H1 (cell line): ENCODE results near the gene PSMD6. TPM values are rescaled to one million over a fixed set of nuclear protein-coding genes. Genes with fewer than 3 reads are reported as not detected.

Experiments
- CTCF ChIA-PET: fragments of 300-600 bp; sonication (Branson Sonifier 250); formaldehyde crosslinking; loops from one replicate; lab custom pipeline; 2021; ENCODE audit not compliant: partially characterized antibody; lab: Charles Lee
- POLR2A ChIA-PET: fragments of 300-600 bp; sonication (Branson Sonifier 250); formaldehyde crosslinking; loops from one replicate; lab custom pipeline; 2021; ENCODE audit warnings: inconsistent platforms; ENCODE audit not compliant: partially characterized antibody; lab: Charles Lee
- DNase-seq, 2 experiments: peaks; one replicate each; pipeline versions ENCODE4 v3.0.0 to v3.0.0-alpha.2; 2010 to 2022; ENCODE audit warnings: low spot score in 2 of 2, low read depth in 1 of 2, mixed read lengths in 1 of 2
- FAIRE-seq: peaks from 2 replicates; lab custom pipeline; 2011; peaks lifted over from hg19 to GRCh38; lab: Jason Lieb, UNC
- H2AFZ ChIP-seq: 2 replicates; pipeline ENCODE4 v1.8.1; 2012; ENCODE audit warnings: low read length, inconsistent platforms
- H2AK5ac ChIP-seq: 2 replicates; pipeline ENCODE4 v1.6.1; 2013; ENCODE audit warnings: low read depth, low read length
- H2BK120ac ChIP-seq: replicated peaks from 2 replicates; pipeline ENCODE3; 2013; ENCODE audit warnings: low read depth, low read length, inconsistent platforms
- H2BK12ac ChIP-seq: 2 replicates; pipeline ENCODE4 v1.6.1; 2013; ENCODE audit warnings: low read depth, low read length
- H2BK15ac ChIP-seq: 2 replicates; pipeline ENCODE4 v1.6.1; 2013; ENCODE audit warnings: low read length
- H2BK20ac ChIP-seq: 2 replicates; pipeline ENCODE4 v1.6.1; 2013; ENCODE audit warnings: low read length
- H2BK5ac ChIP-seq: 2 replicates; pipeline ENCODE4 v1.6.1; 2013; ENCODE audit warnings: low read depth, low read length
- H3K14ac ChIP-seq: 2 replicates; pipeline ENCODE4 v1.6.1; 2013; ENCODE audit warnings: inconsistent platforms; ENCODE audit not compliant: insufficient read length
- H3K18ac ChIP-seq: 2 replicates; pipeline ENCODE4 v1.6.1; 2013; ENCODE audit warnings: low read length; ENCODE audit errors: extremely low read depth
- H3K23ac ChIP-seq: 2 replicates; pipeline ENCODE4 v1.6.1; 2013; ENCODE audit warnings: inconsistent platforms; ENCODE audit not compliant: insufficient read length
- H3K23me2 ChIP-seq: 2 replicates; pipeline ENCODE4 v1.6.1; 2013; ENCODE audit warnings: low read depth, low read length
- H3K27ac ChIP-seq: 2 replicates; pipeline ENCODE4 v1.6.1; 2011; ENCODE audit warnings: low read depth, low read length, inconsistent platforms
- H3K27me3 ChIP-seq, 4 experiments: replicated peaks in 1 of 4; 1 replicate in 1 of 4; 2 replicates in 3 of 4; pipeline versions ENCODE4 v1.6.1 to v1.8.1; 2011 to 2013; ENCODE audit warnings: low read length in 3 of 4, mild to moderate bottlenecking in 3 of 4, inconsistent platforms in 2 of 4, mixed read lengths in 2 of 4, moderate library complexity in 1 of 4; ENCODE audit not compliant: control insufficient read depth in 3 of 4, insufficient read depth in 3 of 4; ENCODE audit errors: extremely low read depth in 1 of 4
- H3K36me3 ChIP-seq, 4 experiments: 2 replicates each; pipeline versions ENCODE4 v1.6.1 to v1.8.1; 2011 to 2013; ENCODE audit warnings: mild to moderate bottlenecking in 4 of 4, low read length in 3 of 4, moderate library complexity in 2 of 4, control low read depth in 1 of 4, inconsistent platforms in 1 of 4; ENCODE audit not compliant: insufficient read depth in 4 of 4, control insufficient read depth in 2 of 4
- H3K4ac ChIP-seq: replicated peaks from 2 replicates; pipeline ENCODE3; 2013; ENCODE audit warnings: low read length, low read depth, mixed read lengths, inconsistent platforms; ENCODE audit not compliant: insufficient read length
- H3K4me1 ChIP-seq, 4 experiments: replicated peaks in 1 of 4; 1 replicate in 1 of 4; 2 replicates in 3 of 4; pipeline versions ENCODE4 v1.6.1 to v1.8.1; 2011 to 2013; ENCODE audit warnings: low read length in 3 of 4, inconsistent platforms in 2 of 4, mixed read lengths in 1 of 4; ENCODE audit not compliant: insufficient read depth in 4 of 4, control insufficient read depth in 3 of 4
- H3K4me2 ChIP-seq, 2 experiments: 2 replicates each; pipeline versions ENCODE4 v1.6.1 to v1.8.1; 2011 to 2013; ENCODE audit warnings: low read depth in 2 of 2, low read length in 2 of 2, control low read depth in 1 of 2, inconsistent platforms in 1 of 2, mild to moderate bottlenecking in 1 of 2; ENCODE audit not compliant: insufficient read depth in 1 of 2
- H3K4me3 ChIP-seq, 4 experiments: fragments of 200-600, 300-600 bp in 1 of 4; sonication (generic), shearing (Covaris generic), sonication (Bioruptor Twin) in 1 of 4; 2 replicates each; pipeline versions ENCODE4 v1.5.1 to v1.8.1; 2011 to 2016; ENCODE audit warnings: low read length in 4 of 4, low read depth in 3 of 4, control low read depth in 2 of 4, inconsistent platforms in 2 of 4, mild to moderate bottlenecking in 2 of 4, mixed read lengths in 1 of 4, moderate library complexity in 1 of 4; ENCODE audit not compliant: insufficient read depth in 2 of 4; ENCODE audit errors: extremely low read depth in 1 of 4
- H3K56ac ChIP-seq: replicated peaks from 2 replicates; pipeline ENCODE3; 2013; ENCODE audit warnings: low read depth, mild to moderate bottlenecking, mixed read lengths, low read length, inconsistent platforms; ENCODE audit not compliant: insufficient read length
- H3K79me1 ChIP-seq: 2 replicates; pipeline ENCODE4 v1.6.1; 2013; ENCODE audit warnings: low read depth, low read length, control low read depth
- H3K79me2 ChIP-seq, 2 experiments: 2 replicates each; pipeline versions ENCODE4 v1.6.1 to v1.8.1; 2012 to 2013; ENCODE audit warnings: low read length in 2 of 2, mild to moderate bottlenecking in 2 of 2, inconsistent platforms in 1 of 2; ENCODE audit not compliant: insufficient read depth in 2 of 2, control insufficient read depth in 1 of 2
- H3K9ac ChIP-seq, 4 experiments: replicated peaks in 1 of 4; 1 replicate in 1 of 4; 2 replicates in 3 of 4; pipeline versions ENCODE4 v1.6.1 to v1.8.1; 2011 to 2013; ENCODE audit warnings: low read depth in 3 of 4, low read length in 3 of 4, control low read depth in 2 of 4, mild to moderate bottlenecking in 2 of 4, moderate library complexity in 2 of 4, inconsistent platforms in 1 of 4; ENCODE audit errors: extremely low read depth in 1 of 4
- H3K9me3 ChIP-seq, 2 experiments: 2 replicates each; pipeline versions ENCODE4 v1.6.1 to v1.8.1; 2012 to 2013; ENCODE audit warnings: mild to moderate bottlenecking in 2 of 2, moderate library complexity in 2 of 2, control low read depth in 1 of 2, inconsistent platforms in 1 of 2, low read depth in 1 of 2, low read length in 1 of 2, mixed read lengths in 1 of 2; ENCODE audit not compliant: insufficient read depth in 2 of 2
- H4K20me1 ChIP-seq, 2 experiments: replicated peaks in 1 of 2; 2 replicates each; pipeline versions ENCODE3 to v1.8.1; 2011 to 2013; ENCODE audit warnings: inconsistent platforms in 2 of 2, low read length in 2 of 2, mild to moderate bottlenecking in 1 of 2; ENCODE audit not compliant: insufficient read depth in 2 of 2, control insufficient read depth in 1 of 2
- H4K5ac ChIP-seq: 2 replicates; pipeline ENCODE4 v1.6.1; 2013; ENCODE audit warnings: low read length, low read depth, mixed read lengths, inconsistent platforms; ENCODE audit not compliant: insufficient read length
- H4K8ac ChIP-seq: 2 replicates; pipeline ENCODE4 v1.8.0; 2013; ENCODE audit warnings: mild to moderate bottlenecking, moderate library complexity, low read length, inconsistent platforms; ENCODE audit not compliant: insufficient read depth; ENCODE audit errors: extremely low read depth
- H4K91ac ChIP-seq: replicated peaks from 2 replicates; pipeline ENCODE3; 2013; ENCODE audit warnings: low read length, mixed read lengths, inconsistent platforms; ENCODE audit not compliant: insufficient read length
- CHD2 ChIP-seq: IDR thresholded peaks from 2 replicates; pipeline ENCODE4 v1.6.1; 2012; ENCODE audit warnings: low read length, improper control_type of control experiment
- NANOG ChIP-seq: IDR thresholded peaks from 2 replicates; pipeline ENCODE4 v1.6.1; 2011; ENCODE audit warnings: low read length, low read depth, mild to moderate bottlenecking, inconsistent platforms; ENCODE audit not compliant: insufficient read depth, poor library complexity, severe bottlenecking
- RBBP5 ChIP-seq: IDR thresholded peaks from 2 replicates; pipeline ENCODE4 v1.7.1; 2012; ENCODE audit warnings: low read depth, mild to moderate bottlenecking, inconsistent platforms, low read length, moderate library complexity, borderline replicate concordance
- RFX5 ChIP-seq: IDR thresholded peaks from 2 replicates; pipeline ENCODE4 v1.6.1; 2011; ENCODE audit warnings: low read depth, low read length, improper control_type of control experiment, borderline replicate concordance
- SP2 ChIP-seq: IDR thresholded peaks from 2 replicates; pipeline ENCODE4 v1.6.1; 2012; ENCODE audit warnings: mild to moderate bottlenecking, low read length, inconsistent platforms
- TEAD4 ChIP-seq: IDR thresholded peaks from 2 replicates; pipeline ENCODE4 v1.6.1; 2012; ENCODE audit warnings: low read depth, low read length, inconsistent platforms, mixed read lengths
- YY1 ChIP-seq: IDR thresholded peaks from 2 replicates; pipeline ENCODE4 v1.6.1; 2011; ENCODE audit warnings: low read depth, mild to moderate bottlenecking, low read length
- WGBS, 2 experiments: shearing (Covaris generic) in 1 of 2; methylation state at CpG; one replicate each; pipeline versions ENCODE4 v1.1.6 to v1.1.7; 2013 to 2015; ENCODE audit warnings: low lambda C conversion rate in 2 of 2, mixed read lengths in 2 of 2, inconsistent platforms in 1 of 2, low coverage in 1 of 2, missing lambda C conversion rate in 1 of 2; ENCODE audit not compliant: insufficient replicate concordance in 2 of 2, insufficient coverage in 1 of 2, insufficient read length in 1 of 2; ENCODE audit errors: extremely low coverage in 1 of 2, missing lambda C conversion rate in 1 of 2; 5-methylcytosine and 5-hydroxymethylcytosine counted together
- polyA plus RNA-seq, 7 experiments: library from polyadenylated mRNA; depleted of rRNA in 3 of 7; stranded (reverse) in 5 of 7; unstranded in 2 of 7; fragments of >200 nt in 5 of 7; fragments of 200-250 nt in 2 of 7; gene quantifications; 1 replicate in 5 of 7; 2 replicates in 1 of 7; 4 replicates in 1 of 7; pipeline versions ENCODE4 v1.2.1 to v1.2.3, GENCODE V29; 2011 to 2013; ENCODE audit warnings: missing spikeins in 2 of 7, mixed read lengths in 2 of 7
- total RNA-seq: library from RNA; stranded (reverse); fragmentation: NEBNext Ultra II Directional; extraction: Animal tissue kit (Norgen Biotek cat#: 25700); gene quantifications from 2 replicates; pipeline ENCODE4 v1.2.1, GENCODE V29; 2021

Gene PSMD6
- total and polyA plus RNA-seq, 2 of the 8 experiments (the other 6 are each of a cell fraction or from before 2014, with no cell fraction given), result 43.7 to 104 TPM

GRCh38 chr3:64039981-64040733 lies 16.9 kb upstream of the PSMD6 start:
- Histone ChIP-seq H4K5ac (no peak overlapping the region), H3K4me3 (no peak overlapping the region), H3K4ac (no peak overlapping the region), H3K23ac (no peak overlapping the region), H3K23me2 (no peaks in the 10 kb centered on the region), H3K36me3 (no peaks in the 10 kb centered on the region), H4K8ac (no peak overlapping the region), H3K9ac (no peak overlapping the region), H3K4me2 (no peak overlapping the region), H3K9me3 (no peaks in the 10 kb centered on the region), H2BK15ac (no peak overlapping the region), H3K79me1 (no peaks in the 10 kb centered on the region), H3K56ac (no peak overlapping the region), H4K91ac (no peak overlapping the region), H3K27ac (no peak overlapping the region), H3K27me3 (no peaks in the 10 kb centered on the region), H2AFZ (no peak overlapping the region), H2BK120ac (no peak overlapping the region), H2AK5ac (no peak overlapping the region), H2BK12ac (peak overlapping the region; percentile 82; the same call in 1 of the 2 replicates), H3K14ac (no peak overlapping the region), H3K4me1 (no peaks in the 10 kb centered on the region), H3K18ac (no peak overlapping the region), H4K20me1 (no peaks in the 10 kb centered on the region), H2BK5ac (no peak overlapping the region), H3K79me2 (no peaks in the 10 kb centered on the region), H2BK20ac (no peak overlapping the region; the same call in 1 of the 2 replicates)
- TF ChIP-seq YY1, result no peak
- TF ChIP-seq CHD2, result no peak
- TF ChIP-seq NANOG, result no peak
- TF ChIP-seq RFX5, result no peak
- no peak for TF ChIP-seq SP2
- TF ChIP-seq TEAD4, result no peak
- no peak for TF ChIP-seq RBBP5
- POLR2A ChIA-PET, result no interaction called here
- FAIRE-seq (no peak), DNase-seq (no peak)
- 90% methylated on average over 5 of the region's 5 CpGs; no CpG with 5 or more reads in 1 of the 2 experiments for WGBS, 2 experiments
- CTCF ChIA-PET, result interaction anchor here (0.7 to 2.1 kb wide), 4 partner anchors 34 to 444 kb away, joined by 3 to 12 read pairs (median 4); no protein-coding TSS in a partner anchor
